HCT116 (cell line): ENCODE data around the gene KRTCAP2. TPM values are rescaled to one million over a fixed set of nuclear protein-coding genes. Genes with fewer than 3 reads are reported as not detected.
"Not testable (repeated sequence)": the region's sequence is repeated elsewhere in the genome, so short reads cannot be mapped to it uniquely, and the experiment has no call there.

ENCODE experiments used
- ATAC-seq: fragments of 200-7000 bp; cut with Tn5 transposase; 2 replicates; pipeline ENCODE4 v1.9.1; 2020; ENCODE audit warnings: mild to moderate bottlenecking, moderate library complexity
- BruUV-seq: library from RNA; stranded (reverse); fragments of 400-500 nt; replicated peaks from 2 replicates; lab custom pipeline; 2021; lab: Mats Ljungman, UMichigan
- CTCF ChIA-PET: fragments of 300-600 bp; sonication (Branson Sonifier 250); formaldehyde crosslinking; loops from one replicate; lab custom pipeline; 2021; ENCODE audit warnings: antibody characterized with exemption; lab: Charles Lee
- POLR2A ChIA-PET: fragments of 300-600, 350-600 bp; sonication (Branson Sonifier 250); formaldehyde crosslinking; loops from one replicate; lab custom pipeline; 2021; ENCODE audit warnings: antibody characterized with exemption; lab: Charles Lee
- RAD21 ChIA-PET, 2 experiments: fragments of 300-600 bp; sonication (Branson Sonifier 250); formaldehyde crosslinking; loops; one replicate each; lab custom pipeline; 2023; ENCODE audit warnings: low total read pairs in 2 of 2; ENCODE audit not compliant: uncharacterized antibody in 2 of 2, unreplicated experiment in 2 of 2, low non-redundant PET in 1 of 2; lab: Charles Lee
- DNase-seq: peaks from one replicate; pipeline ENCODE4 v3.0.0-alpha.2; 2010; ENCODE audit warnings: low read depth, low spot score
- H2AFZ ChIP-seq: fragments of 200-600 bp; shearing (Covaris generic), sonication (generic); 2 replicates; pipeline ENCODE4 v1.6.1; 2017; ENCODE audit warnings: low read depth, mixed run types, mixed read lengths, antibody characterized with exemption, low read length; ENCODE audit not compliant: poor library complexity, severe bottlenecking
- H3K27ac ChIP-seq: 2 replicates; pipeline ENCODE4 v1.5.1; 2012; ENCODE audit warnings: low read depth, low read length
- H3K27me3 ChIP-seq: fragments of 200-600 bp; sonication (generic); 2 replicates; pipeline ENCODE4 v1.6.1; 2016; ENCODE audit warnings: mixed run types, low read length, mixed read lengths; ENCODE audit not compliant: insufficient read depth
- H3K36me3 ChIP-seq, 2 experiments: fragments of 200-500 bp in 1 of 2; fragments of 200-600 bp in 1 of 2; sonication (Bioruptor generic) in 1 of 2; sonication (generic) in 1 of 2; 2 replicates each; pipeline versions ENCODE4 v1.5.1 to v1.6.1; 2014 to 2016; ENCODE audit warnings: low read length in 2 of 2, inconsistent platforms in 1 of 2, mixed read lengths in 1 of 2, mixed run types in 1 of 2; ENCODE audit not compliant: insufficient read depth in 2 of 2, control insufficient read depth in 1 of 2
- H3K4me1 ChIP-seq, 2 experiments: fragments of 200-600 bp in 1 of 2; sonication (generic) in 1 of 2; 2 replicates each; pipeline versions ENCODE4 v1.5.1 to v1.6.1; 2012 to 2017; ENCODE audit warnings: low read length in 2 of 2, inconsistent platforms in 1 of 2, mild to moderate bottlenecking in 1 of 2, mixed read lengths in 1 of 2, mixed run types in 1 of 2, moderate library complexity in 1 of 2; ENCODE audit not compliant: insufficient read depth in 2 of 2, control insufficient read depth in 1 of 2
- H3K4me2 ChIP-seq: fragments of 200-600 bp; sonication (generic); 2 replicates; pipeline ENCODE4 v1.6.1; 2017; ENCODE audit warnings: mixed run types, low read length, mixed read lengths
- H3K4me3 ChIP-seq, 2 experiments: fragments of 200-600 bp in 1 of 2; sonication (generic) in 1 of 2; replicated peaks in 1 of 2; 2 replicates each; pipeline ENCODE4 v1.5.1; 2011 to 2016; ENCODE audit warnings: low read length in 2 of 2, control low read depth in 1 of 2, low read depth in 1 of 2, mild to moderate bottlenecking in 1 of 2, mixed read lengths in 1 of 2, mixed run types in 1 of 2
- H3K79me2 ChIP-seq: fragments of 200-600 bp; sonication (generic); 2 replicates; pipeline ENCODE4 v1.6.1; 2017; ENCODE audit warnings: mild to moderate bottlenecking, mixed run types, low read length, moderate library complexity, mixed read lengths; ENCODE audit not compliant: insufficient read depth
- H3K9ac ChIP-seq: fragments of 200-600 bp; sonication (generic); 2 replicates; pipeline ENCODE4 v1.6.1; 2016; ENCODE audit warnings: low read length, mixed read lengths
- H3K9me2 ChIP-seq: fragments of 200-600 bp; sonication (generic), shearing (Covaris generic); 2 replicates; pipeline ENCODE4 v1.6.1; 2017; ENCODE audit warnings: mixed run types, mild to moderate bottlenecking, moderate library complexity; ENCODE audit not compliant: insufficient read depth
- H3K9me3 ChIP-seq, 2 experiments: fragments of 200-500 bp in 1 of 2; fragments of 200-600 bp in 1 of 2; sonication (Bioruptor generic) in 1 of 2; sonication (generic) in 1 of 2; 2 replicates each; pipeline ENCODE4 v1.6.1; 2014 to 2017; ENCODE audit warnings: low read length in 2 of 2, mixed read lengths in 2 of 2, inconsistent platforms in 1 of 2, low read depth in 1 of 2, mild to moderate bottlenecking in 1 of 2, mixed run types in 1 of 2, moderate library complexity in 1 of 2; ENCODE audit not compliant: control insufficient read depth in 1 of 2, insufficient read depth in 1 of 2
- H4K20me1 ChIP-seq: fragments of 200-600 bp; sonication (generic), shearing (Covaris generic); 2 replicates; pipeline ENCODE4 v1.6.1; 2017; ENCODE audit warnings: mixed run types, mild to moderate bottlenecking, moderate library complexity; ENCODE audit not compliant: insufficient read depth
- POLR2A ChIP-seq: IDR thresholded peaks from 2 replicates; pipeline ENCODE4 v1.7.0; 2011; ENCODE audit warnings: borderline replicate concordance; ENCODE audit not compliant: insufficient read depth, insufficient read length; ENCODE audit errors: extremely low read depth
- POLR2AphosphoS5 ChIP-seq: IDR thresholded peaks from 2 replicates; pipeline ENCODE4 v1.6.1; 2011; ENCODE audit warnings: mild to moderate bottlenecking, low read depth, low read length, moderate library complexity
- RAD21 ChIP-seq: IDR thresholded peaks from 2 replicates; pipeline ENCODE4 v1.6.1; 2012; ENCODE audit warnings: low read depth, mild to moderate bottlenecking
- REST ChIP-seq: IDR thresholded peaks from 2 replicates; pipeline ENCODE4 v1.6.1; 2012; ENCODE audit warnings: low read depth
- ZBTB33 ChIP-seq: IDR thresholded peaks from 2 replicates; pipeline ENCODE4 v1.6.1; 2011; ENCODE audit warnings: mild to moderate bottlenecking, low read length, moderate library complexity; ENCODE audit not compliant: insufficient replicate concordance; ENCODE audit errors: extremely low read depth
- ZFX ChIP-seq: fragments of 450-650 bp; IDR thresholded peaks from 2 replicates; pipeline ENCODE4 v1.6.1; 2017
- ZNF274 ChIP-seq: fragments of 200-500 bp; sonication (Bioruptor generic); IDR thresholded peaks from 2 replicates; pipeline ENCODE4 v1.6.1; 2014; ENCODE audit warnings: mild to moderate bottlenecking, low read depth, low read length, inconsistent platforms
- intact Hi-C: fragments of 100-400 bp; cut with micrococcal nuclease; formaldehyde crosslinking; loops from 2 replicates; pipeline ENCODE4 v1.10.0; 2022
- total RNA-seq: library from RNA; stranded (reverse); gene quantifications from one replicate; pipeline ENCODE4 v1.2.1, GENCODE V29; 2021; ENCODE audit not compliant: unreplicated experiment

KRTCAP2 gene
- total RNA-seq, 1 experiment from 2014 or later: 143 TPM

GRCh38 chr1:155162631-155163030 is 10.5 kb downstream of the KRTCAP2 start:
- H3K9me3 ChIP-seq, H2AFZ ChIP-seq, H3K79me2 ChIP-seq, BruUV-seq, DNase-seq, H3K9ac ChIP-seq, H3K36me3 ChIP-seq, H3K4me1 ChIP-seq, H3K4me2 ChIP-seq, ATAC-seq, H3K27me3 ChIP-seq, H3K27ac ChIP-seq, H4K20me1 ChIP-seq, H3K4me3 ChIP-seq, RAD21 ChIA-PET, H3K9me2 ChIP-seq, intact Hi-C loops: not testable (repeated sequence)
- CTCF ChIA-PET: interaction anchor here (0.7 to 1.0 kb wide), 3 partner anchors 10 to 77 kb away, joined by 3 to 6 read pairs (median 3); partner anchors contain the start of gene KRTCAP2
- POLR2A ChIA-PET: interaction anchor here (1.0 kb wide), 1 partner anchor 10 kb away, joined by 3 read pairs; the partner anchor contains the start of gene KRTCAP2

GRCh38 chr1:155160128-155160527 is 13.0 kb downstream of the KRTCAP2 start:
- CTCF ChIA-PET: interaction anchor here (1.0 kb wide), 1 partner anchor 69 kb away, joined by 3 read pairs; no protein-coding TSS in a partner anchor

GRCh38 chr1:155158991-155159390 is 14.1 kb downstream of the KRTCAP2 start:
- RAD21 ChIA-PET: no interaction called here
- Histone ChIP-seq H3K9me2 (no peaks in the 10 kb centered on the region), H3K27ac (no peak overlapping the region), H4K20me1 (no peaks in the 10 kb centered on the region), H2AFZ (no peak overlapping the region), H3K9me3 (no peaks in the 10 kb centered on the region), H3K36me3 (no peaks in the 10 kb centered on the region), H3K4me1 (no peaks in the 10 kb centered on the region), H3K27me3 (no peaks in the 10 kb centered on the region), H3K9ac (no peak overlapping the region), H3K79me2 (no peaks in the 10 kb centered on the region), H3K4me3 (no peak overlapping the region), H3K4me2 (no peak overlapping the region)
- no peak for ATAC-seq
- DNase-seq: no peak
- BruUV-seq: no TSS peak
- POLR2A ChIA-PET: no interaction called here
- CTCF ChIA-PET: interaction anchor here (0.6 to 1.0 kb wide), 3 partner anchors 9 to 68 kb away, joined by 3 to 4 read pairs (median 3); no protein-coding TSS in a partner anchor
- intact Hi-C loops: no loop called here
- TF ChIP-seq ZNF274 (no peak), POLR2AphosphoS5 (no peak), ZFX (no peak), REST (no peak), ZBTB33 (no peak)

More at GRCh38 chr1:155160128-155160527, 13.0 kb downstream of the KRTCAP2 start:
- ChIA-PET POLR2A (no interaction called here), RAD21 (interaction anchor here in 1 of 2 experiments (1.1 kb wide), 1 partner anchor 68 kb away, joined by 3 read pairs; no protein-coding TSS in a partner anchor)
- no peaks in the 10 kb centered on the region for H3K9me2 ChIP-seq
- ATAC-seq (no peak), DNase-seq (no peak)
- no TSS peak for BruUV-seq
- H3K27me3 ChIP-seq: no peaks in the 10 kb centered on the region
- H4K20me1 ChIP-seq: no peaks in the 10 kb centered on the region
- H3K79me2 ChIP-seq: no peaks in the 10 kb centered on the region
- H2AFZ ChIP-seq: no peak overlapping the region
- no peaks in the 10 kb centered on the region for H3K9me3 ChIP-seq
- no peaks in the 10 kb centered on the region for H3K36me3 ChIP-seq
- TF ChIP-seq RAD21: no peak
- TF ChIP-seq POLR2A: no peak
- no peak overlapping the region for H3K9ac ChIP-seq
- H3K4me1 ChIP-seq: no peaks in the 10 kb centered on the region
- intact Hi-C loops: no loop called here
- no peak overlapping the region for H3K4me3 ChIP-seq
- H3K27ac ChIP-seq: no peak overlapping the region
- H3K4me2 ChIP-seq: no peak overlapping the region
